IPS DF 19.7 (cell line): ENCODE results near the gene RIMBP3C.
"Not testable (repeated sequence)": the region's sequence is repeated elsewhere in the genome, so short reads cannot be mapped to it uniquely, and the experiment has no call there.

Experiments used
- DNase-seq: peaks from one replicate; pipeline ENCODE4 v3.0.0-alpha.2; 2013; ENCODE audit warnings: low read depth, low spot score

Gene RIMBP3C

DNA sequence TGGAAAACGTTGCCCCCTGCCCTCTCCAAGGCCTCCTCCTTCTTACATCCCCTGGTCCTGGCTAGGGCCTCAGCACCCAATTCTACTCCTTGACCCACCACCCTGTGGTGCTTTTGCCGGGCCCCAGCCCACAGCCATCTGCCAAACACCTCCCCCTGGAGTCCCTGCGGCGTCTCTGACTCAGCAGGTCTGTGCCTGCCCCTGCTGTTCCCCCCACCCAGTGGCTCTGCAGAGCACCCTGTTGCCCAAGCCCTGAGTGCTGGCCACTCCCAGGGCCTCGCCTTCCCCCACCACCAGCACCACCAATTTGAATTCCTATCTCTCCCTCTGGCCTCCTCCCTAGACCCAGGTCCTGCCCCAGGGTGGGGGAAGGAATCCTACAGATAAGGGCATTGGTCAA, 19.7 kb downstream of the RIMBP3C start:
- not testable (repeated sequence) for DNase-seq

DNA sequence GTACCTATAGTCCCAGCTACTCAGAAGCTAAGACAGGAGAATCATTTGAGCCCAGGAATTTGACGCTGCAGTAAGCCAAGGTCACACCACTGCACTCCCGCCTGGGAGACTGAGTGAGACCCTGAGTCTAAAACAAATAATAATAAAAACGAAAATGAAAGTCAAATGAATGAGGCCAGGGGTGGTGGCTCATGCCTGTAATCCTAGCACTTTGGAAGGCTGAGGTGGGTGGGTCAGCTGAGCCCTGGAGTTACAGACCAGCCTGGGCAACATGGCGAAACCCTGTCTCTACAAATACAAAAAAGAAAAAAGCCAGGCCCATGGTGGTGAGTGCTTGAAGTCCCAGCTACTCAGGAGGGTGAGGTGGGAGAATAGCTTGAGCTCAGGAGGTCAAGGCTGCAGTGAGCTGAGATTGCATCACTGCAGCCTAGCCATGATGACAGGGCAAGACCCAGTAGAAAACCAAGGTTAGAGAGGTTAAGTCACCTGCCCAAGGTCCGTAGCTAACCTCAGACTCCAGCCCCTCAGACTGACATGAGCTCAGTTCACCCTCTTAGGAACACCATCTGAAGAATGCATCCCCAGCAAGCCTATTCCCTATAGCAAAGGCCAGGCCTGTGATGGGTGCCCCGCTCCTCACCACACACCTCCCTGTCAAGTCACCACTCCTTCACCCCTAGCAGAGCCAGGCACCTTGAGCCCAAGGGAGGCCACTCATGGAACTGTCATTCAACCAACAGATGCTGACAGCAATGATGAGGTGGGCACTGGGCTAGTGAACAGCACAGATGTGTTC, 24.4 kb downstream of the RIMBP3C start:
- not testable (repeated sequence) for DNase-seq

DNA sequence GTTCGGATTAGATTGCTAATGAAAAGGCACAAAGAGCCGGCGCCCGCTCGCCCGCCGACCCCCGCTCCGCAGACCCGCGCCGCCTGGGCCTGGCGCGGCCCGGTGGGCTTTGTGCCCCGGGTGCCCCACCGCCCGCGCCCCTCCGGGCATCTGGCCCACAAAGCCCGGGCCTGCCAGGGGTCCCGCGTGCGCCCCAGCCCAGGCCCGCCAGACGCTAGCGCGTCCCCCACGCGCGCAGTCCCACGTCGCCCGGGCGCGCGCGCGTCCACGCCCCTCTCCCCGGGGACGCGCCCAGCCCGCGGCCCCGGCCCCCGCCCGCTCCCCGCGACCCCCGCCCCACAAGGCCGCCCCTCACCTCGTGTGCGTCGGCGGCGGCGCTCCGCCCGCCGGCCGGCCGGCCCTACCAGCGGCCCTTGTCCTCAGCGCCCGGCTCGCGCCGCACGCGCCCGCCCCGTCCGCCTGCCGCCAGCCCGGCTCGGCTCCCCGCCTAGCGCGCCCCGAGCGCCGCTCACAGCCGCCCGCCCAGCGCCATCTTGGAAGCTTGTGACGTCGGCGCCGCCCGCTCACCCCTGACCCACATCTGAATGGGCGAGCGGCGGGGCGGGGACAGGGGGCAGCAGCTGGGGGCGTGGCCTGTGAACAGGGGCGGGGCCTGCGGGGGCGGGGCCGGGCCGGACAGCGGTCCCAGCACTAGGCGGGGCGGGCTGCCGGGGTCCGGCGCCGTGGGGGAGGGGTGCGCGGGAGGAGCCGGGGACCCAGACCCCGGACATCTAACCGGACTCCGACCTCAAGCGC, 34.1 kb downstream of the RIMBP3C start:
- DNase-seq = not testable (repeated sequence)

DNA sequence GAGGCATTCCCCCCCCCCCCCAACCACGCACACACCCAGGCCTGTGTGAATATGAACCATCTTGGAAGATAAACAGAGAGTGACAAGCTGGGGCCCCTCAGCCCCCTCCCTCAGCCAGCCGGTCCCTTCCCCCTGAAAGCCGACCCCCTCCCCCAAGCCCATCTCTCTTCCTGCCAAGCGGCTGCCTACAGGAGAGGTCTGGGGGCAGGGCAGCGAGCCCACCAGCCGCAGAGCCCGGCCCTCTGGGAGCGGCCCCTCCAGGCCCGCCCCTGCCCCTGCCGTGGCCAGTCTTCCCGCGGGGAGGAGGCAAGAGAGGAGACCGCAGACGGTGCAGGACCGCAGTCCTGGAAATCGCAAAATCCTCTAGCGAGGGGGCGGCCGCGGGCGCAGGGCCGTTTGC, 34.7 kb downstream of the RIMBP3C start:
- DNase-seq = not testable (repeated sequence)

DNA sequence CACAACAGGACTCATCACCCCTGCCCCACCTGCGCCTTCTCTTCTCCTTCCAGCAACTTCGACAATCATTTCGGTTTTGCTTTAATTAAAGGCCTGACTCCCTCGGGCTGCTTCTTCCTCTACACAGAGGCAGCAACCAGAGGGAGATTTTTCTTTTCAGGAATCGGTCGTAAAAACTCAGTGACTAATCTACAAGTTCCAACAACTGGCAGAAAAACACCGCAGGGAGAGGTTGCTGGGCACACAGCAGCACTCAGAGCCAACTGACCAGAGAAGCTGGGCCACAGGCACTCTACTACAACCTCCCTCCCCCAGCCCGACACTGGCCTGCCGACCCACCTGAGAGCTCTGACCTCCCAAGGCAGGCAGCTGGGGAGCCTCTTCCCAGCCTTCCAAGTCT, 36.0 kb downstream of the RIMBP3C start:
- not testable (repeated sequence) for DNase-seq

DNA sequence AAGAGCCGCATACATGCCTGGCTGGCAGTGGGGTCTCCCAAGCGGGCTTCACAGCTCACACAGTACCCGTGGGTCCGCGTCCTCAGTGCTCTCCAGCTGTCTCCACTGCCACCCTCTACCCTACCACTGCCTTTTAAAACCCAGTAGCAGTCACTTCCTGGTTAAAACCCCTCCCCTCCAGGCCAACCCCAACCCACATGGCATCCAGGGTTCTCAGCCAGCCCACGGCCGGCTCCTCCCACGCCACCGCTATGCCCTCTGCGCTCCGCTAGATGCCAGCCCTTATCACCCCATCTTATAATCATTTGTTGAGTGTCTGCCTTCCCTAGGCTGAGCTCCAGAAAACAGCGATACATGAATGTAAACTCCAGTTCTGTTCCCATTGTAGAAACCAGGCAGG, 37.1 kb downstream of the RIMBP3C start:
- DNase-seq = not testable (repeated sequence)

DNA sequence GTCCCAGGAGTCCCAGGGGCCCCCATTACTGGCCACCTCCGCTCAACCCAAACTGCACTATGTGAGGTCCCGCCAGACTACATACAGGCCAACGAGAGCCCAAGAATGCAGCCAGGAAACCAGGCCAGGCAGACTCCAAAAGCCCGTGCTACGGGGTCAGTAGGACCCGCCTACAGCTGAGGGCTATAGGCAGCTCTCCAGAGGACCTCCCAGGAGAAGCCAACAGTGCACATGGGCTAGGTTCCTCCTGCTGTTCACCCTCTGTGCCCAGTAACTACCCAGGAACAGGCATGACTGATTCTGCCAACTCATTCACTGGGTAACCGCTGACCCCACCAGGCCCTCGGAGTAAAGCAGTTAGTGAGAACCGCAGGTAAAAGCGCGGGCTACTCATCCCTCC, 39.2 kb downstream of the RIMBP3C start:
- not testable (repeated sequence) for DNase-seq

DNA sequence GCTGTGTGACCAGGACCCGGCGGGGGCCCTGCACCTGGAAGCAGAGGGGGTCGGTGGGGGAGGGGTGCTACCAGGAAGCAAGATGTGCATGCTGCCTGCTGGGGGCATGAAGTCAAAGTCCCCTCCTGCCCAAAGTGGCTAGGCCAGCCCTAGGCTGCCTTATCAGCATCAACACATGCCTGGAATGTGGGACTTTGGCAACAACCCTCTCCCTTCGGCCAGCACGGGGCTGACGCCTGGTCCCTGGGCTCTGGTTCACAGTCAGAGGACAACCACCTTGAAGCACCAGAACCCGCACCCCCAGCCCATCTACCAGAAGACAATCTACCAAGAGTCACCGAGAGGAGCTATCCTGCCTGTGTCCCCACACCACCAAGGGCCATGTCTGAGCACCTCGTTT, 40.9 kb downstream of the RIMBP3C start:
- DNase-seq = not testable (repeated sequence)

DNA sequence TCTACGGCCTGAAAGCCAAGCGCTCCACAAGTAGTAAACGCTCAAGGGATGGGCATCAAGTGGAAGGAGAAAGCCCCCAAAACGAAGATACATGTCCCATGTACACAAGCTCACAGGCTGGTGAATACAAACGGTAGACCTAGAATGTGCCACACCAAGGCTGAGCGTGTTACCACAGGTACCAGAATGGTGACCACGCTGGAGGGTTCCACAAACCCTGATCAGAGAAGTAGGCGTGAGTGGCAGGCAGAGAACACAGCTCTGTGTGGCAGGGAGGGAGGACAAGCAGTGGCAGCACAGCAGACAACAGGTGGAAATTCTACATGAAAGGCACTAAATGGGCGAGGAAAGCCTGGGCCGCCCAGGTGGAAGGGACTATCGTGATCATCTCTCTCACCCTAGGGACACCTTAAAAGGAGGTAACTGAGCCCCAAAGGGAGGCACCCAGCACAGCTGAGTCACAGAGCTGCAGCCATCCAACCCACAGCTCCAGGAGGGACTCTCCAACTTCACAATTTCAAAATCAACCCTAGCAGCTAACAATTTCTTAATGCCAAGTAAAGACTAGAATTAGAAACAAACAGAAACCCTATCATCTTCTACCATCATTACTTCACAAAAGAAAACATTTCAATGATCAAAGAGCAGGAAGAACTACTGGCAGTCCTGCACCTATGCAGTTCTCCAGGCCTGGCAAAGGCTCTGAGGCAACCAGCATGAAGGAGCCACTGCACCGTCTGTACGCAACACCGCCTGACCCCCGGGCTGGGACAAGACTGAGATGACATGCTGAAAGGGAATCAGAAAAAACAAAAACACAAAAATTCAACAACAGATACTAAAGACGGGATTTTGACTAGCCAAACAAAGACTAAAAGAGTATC, 51.4 kb downstream of the RIMBP3C start:
- not testable (repeated sequence) for DNase-seq

DNA sequence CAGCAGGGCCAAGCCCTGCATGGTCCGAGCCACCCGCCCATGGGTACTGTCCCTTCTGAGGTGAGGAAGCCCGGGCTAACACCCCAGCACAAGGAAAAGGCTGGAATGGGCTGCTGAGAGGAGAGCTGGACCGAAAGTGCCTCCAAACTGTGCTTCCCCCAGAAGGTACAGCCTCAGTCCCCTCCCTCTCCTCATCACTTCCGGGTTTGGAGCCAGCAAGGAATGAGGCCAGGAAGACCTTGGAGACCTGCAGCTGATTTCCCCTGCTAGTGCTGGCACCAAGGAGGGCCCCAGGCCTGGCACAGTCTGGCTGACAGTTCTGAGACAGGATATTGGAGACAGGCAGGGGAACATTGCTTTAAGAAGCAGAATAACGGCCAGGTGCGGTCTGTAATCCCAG, 52.8 kb downstream of the RIMBP3C start:
- not testable (repeated sequence) for DNase-seq

DNA sequence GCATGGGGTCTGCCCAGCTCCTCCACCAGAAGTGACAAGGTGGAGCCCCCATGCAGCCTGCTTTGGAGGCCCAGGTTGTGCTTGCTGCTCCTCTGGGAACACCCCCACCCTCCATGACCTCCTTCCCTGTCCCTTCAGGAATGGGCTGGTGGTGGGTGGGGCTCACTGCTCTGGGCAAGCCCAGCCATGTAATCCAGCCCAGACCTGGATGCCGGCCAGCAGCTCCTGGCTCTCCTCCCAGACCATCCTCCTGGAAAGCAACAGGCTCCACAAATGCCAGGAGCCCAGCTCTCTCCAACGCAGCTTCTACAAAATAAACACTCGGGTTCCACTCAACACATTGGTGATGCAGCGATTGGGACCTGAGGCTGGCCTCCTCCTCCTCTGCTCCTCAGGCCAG, 53.3 kb downstream of the RIMBP3C start:
- not testable (repeated sequence) for DNase-seq
